ENCODE results near the gene MVB12A. TPM values are rescaled to one million over a fixed set of nuclear protein-coding genes. Genes with fewer than 3 reads are reported as not detected.

The MVB12A gene
- total and polyA plus RNA-seq, 2 of the 4 experiments (the other 2 are of a cell fraction): 13.8 to 43.9 TPM

- Histone ChIP-seq H3K23ac (ENCODE audit: low read depth, low read length) (no peak overlapping the region), H3K4ac (ENCODE audit: low read depth, low read length) (no peak overlapping the region), H3K36me3 (ENCODE audit: control insufficient read depth, insufficient read depth, low read length) (no peaks in the 10 kb centered on the region), H3K4me1 (ENCODE audit: control insufficient read depth, insufficient read depth, low read length) (no peaks in the 10 kb centered on the region), H4K5ac (ENCODE audit: low read depth, low read length) (no peak overlapping the region), H3K4me3 (ENCODE audit: insufficient read depth, low read depth, low read length) (no peak overlapping the region), H2BK5ac (ENCODE audit: low read depth, low read length, poor library complexity, severe bottlenecking) (no peak overlapping the region), H2BK120ac (ENCODE audit: low read depth, low read length) (no peak overlapping the region), H4K8ac (ENCODE audit: low read depth in 2 of 2, low read length in 2 of 2) (no peak overlapping the region), H3K4me2 (ENCODE audit: low read depth, low read length) (no peak overlapping the region), H3K27ac (ENCODE audit: insufficient read depth, low read length) (no peak overlapping the region), H4K20me1 (ENCODE audit: insufficient read depth, low read length) (no peaks in the 10 kb centered on the region), H3K9me1 (ENCODE audit: insufficient read depth, low read length) (no peaks in the 10 kb centered on the region), H4K91ac (ENCODE audit: insufficient read depth, low read depth, low read length) (no peak overlapping the region), H3K9ac (ENCODE audit: low read depth, low read length) (no peak overlapping the region), H2AK9ac (replicated peaks; ENCODE audit: low read depth, low read length, poor library complexity) (no peak overlapping the region), H3K9me3 (ENCODE audit: control insufficient read depth, insufficient read depth, low read length) (peaks cover 2% of the 10 kb centered on the region; the same call in 1 of the 2 replicates), H3K56ac (ENCODE audit: extremely low read depth, insufficient read depth, low read length) (no peak overlapping the region), H2BK15ac (ENCODE audit: low read depth, low read length) (no peak overlapping the region), H3K27me3 (ENCODE audit: control insufficient read depth, insufficient read depth, low read length) (no peaks in the 10 kb centered on the region), H2AFZ (replicated peaks; ENCODE audit: low read length, poor library complexity) (no peak overlapping the region), H2BK20ac (ENCODE audit: low read depth, low read length) (no peak overlapping the region), H3K79me1 (ENCODE audit: low read depth in 1 of 2, low read length in 2 of 2) (no peaks in the 10 kb centered on the region), H3K18ac (ENCODE audit: low read depth, low read length) (no peak overlapping the region), H2AK5ac (ENCODE audit: low read depth, low read length) (no peak overlapping the region), H3K14ac (replicated peaks; ENCODE audit: low read depth, low read length) (no peak overlapping the region)
- CTCF ChIA-PET: no interaction called here
- ATAC-seq (ENCODE audit: low read depth) (no peak), DNase-seq (no peak)
- in situ Hi-C loops (cut with MboI; ENCODE audit: low sequenced_read_pairs): no loop called here
- intact Hi-C loops (cut with micrococcal nuclease): no loop called here
- 50% methylated on average over 1 of the region's 7 CpGs; no CpG with 5 or more reads in 1 of the 2 experiments for WGBS, 2 experiments (ENCODE audit: extremely low coverage in 2 of 2, insufficient read length in 1 of 2)
- TF ChIP-seq MAFK (IDR thresholded peaks at IDR 0.05; ENCODE audit: low read depth, low read length) (no peak), SMC3 (IDR thresholded peaks at IDR 0.05; ENCODE audit: low read depth, low read length) (no peak), BHLHE40 (IDR thresholded peaks at IDR 0.05; ENCODE audit: low read depth, low read length) (no peak), CTCF (conservative IDR thresholded peaks at IDR 0.05; ENCODE audit: low read depth, low read length) (no peak), RFX5 (IDR thresholded peaks at IDR 0.05; ENCODE audit: low read depth, low read length) (no peak), FOS (IDR thresholded peaks at IDR 0.05; ENCODE audit: low read depth, low read length) (no peak), ELK1 (IDR thresholded peaks at IDR 0.05; ENCODE audit: borderline replicate concordance, low read depth, low read length) (no peak), RCOR1 (IDR thresholded peaks at IDR 0.05; ENCODE audit: insufficient replicate concordance, low read length) (no peak), RAD21 (IDR thresholded peaks at IDR 0.05; ENCODE audit: low read length) (no peak), MAZ (IDR thresholded peaks at IDR 0.05; ENCODE audit: borderline replicate concordance, low read depth, low read length) (no peak), CEBPB (IDR thresholded peaks at IDR 0.05; ENCODE audit: low read depth, low read length) (no peak), NFE2L2 (IDR thresholded peaks at IDR 0.05; ENCODE audit: low read depth, low read length) (no peak)
- dilution Hi-C loops (cut with HindIII; ENCODE audit: low sequenced_read_pairs, unreplicated experiment): no loop called here
- BruUV-seq (replicated peaks): no TSS peak
- POLR2A ChIA-PET (ENCODE audit: unreplicated experiment): no interaction called here
These were observed 17.0 kb downstream of the MVB12A start for GRCh38 chr19:17436874-17437267.
